Urinary bladder (tissue), 4 donors: ENCODE results near the gene ZNF804B. TPM values are rescaled to one million over a fixed set of nuclear protein-coding genes. Genes with fewer than 3 reads are reported as not detected.

Experiments used
- DNase-seq: peaks from one replicate; pipeline ENCODE4 v3.0.0-alpha.2; 2015; ENCODE audit errors: extremely low spot score
- H3K27ac ChIP-seq: one replicate; pipeline ENCODE4 v1.5.1; 2013; ENCODE audit warnings: low read depth, mild to moderate bottlenecking, moderate library complexity
- H3K36me3 ChIP-seq: one replicate; pipeline ENCODE4 v1.6.1; 2013; ENCODE audit warnings: mild to moderate bottlenecking, moderate library complexity; ENCODE audit not compliant: insufficient read depth
- H3K4me1 ChIP-seq: one replicate; pipeline ENCODE4 v1.6.1; 2013; ENCODE audit warnings: mild to moderate bottlenecking, moderate library complexity; ENCODE audit not compliant: insufficient read depth
- H3K4me3 ChIP-seq: one replicate; pipeline ENCODE4 v1.5.1; 2013; ENCODE audit warnings: low read depth, low read length
- WGBS: extraction: QIAGEN DNeasy Blood & Tissue Kit; methylation state at CpG from one replicate; pipeline ENCODE4 v1.1.7; 2013; 5-methylcytosine and 5-hydroxymethylcytosine counted together
- polyA plus RNA-seq: library from polyadenylated mRNA; stranded (reverse); fragments of 200-250 nt; gene quantifications from one replicate; pipeline ENCODE4 v1.2.3, GENCODE V29; 2013
- total RNA-seq: library from RNA; depleted of rRNA; stranded (reverse); fragments of >200 nt; gene quantifications from one replicate; pipeline ENCODE4 v1.2.3, GENCODE V29; 2014
- donor health status: healthy with polysubstance abuse.
- donor health status: healthy.

Gene ZNF804B
- total and polyA plus RNA-seq, 2 donors = 1.2 TPM; not detected in 1

GRCh38 chr7:89041240-89041639 lies 281.7 kb downstream of the ZNF804B start:
- Histone ChIP-seq H3K4me3 (no peak overlapping the region), H3K36me3 (no peaks in the 10 kb centered on the region), H3K27ac (no peak overlapping the region), H3K4me1 (no peaks in the 10 kb centered on the region)
- DNase-seq = no peak
- WGBS = 70% methylated on average over 1 of the region's 1 CpG

GRCh38 chr7:89042940-89043339 lies 283.4 kb downstream of the ZNF804B start:
- Histone ChIP-seq H3K4me1 (no peaks in the 10 kb centered on the region), H3K4me3 (no peak overlapping the region), H3K27ac (no peak overlapping the region), H3K36me3 (no peaks in the 10 kb centered on the region)
- DNase-seq = no peak
- WGBS = 63% methylated on average over 3 of the region's 3 CpGs

GRCh38 chr7:89049043-89049442 lies 289.5 kb downstream of the ZNF804B start:
- H3K4me3 ChIP-seq = no peak overlapping the region
- WGBS = 85% methylated on average over 3 of the region's 3 CpGs
- H3K36me3 ChIP-seq = no peaks in the 10 kb centered on the region
- no peak overlapping the region for H3K27ac ChIP-seq
- no peaks in the 10 kb centered on the region for H3K4me1 ChIP-seq
- DNase-seq = no peak

GRCh38 chr7:89053130-89053529 lies 293.6 kb downstream of the ZNF804B start:
- Histone ChIP-seq H3K4me1 (no peaks in the 10 kb centered on the region), H3K36me3 (no peaks in the 10 kb centered on the region), H3K27ac (no peak overlapping the region), H3K4me3 (no peak overlapping the region)
- 69% methylated on average over 2 of the region's 2 CpGs for WGBS
- DNase-seq = no peak

- no peaks in the 10 kb centered on the region for H3K36me3 ChIP-seq
- no peak overlapping the region for H3K4me3 ChIP-seq
- 41% methylated on average over 2 of the region's 2 CpGs for WGBS
- no peak overlapping the region for H3K27ac ChIP-seq
- DNase-seq = no peak
- no peaks in the 10 kb centered on the region for H3K4me1 ChIP-seq
Observed at GRCh38 chr7:89054361-89054760, 294.9 kb downstream of the ZNF804B start.

- H3K27ac ChIP-seq = no peak overlapping the region
- no peak for DNase-seq
- H3K4me1 ChIP-seq = no peaks in the 10 kb centered on the region
- WGBS = 89% methylated on average over 2 of the region's 2 CpGs
- H3K36me3 ChIP-seq = no peaks in the 10 kb centered on the region
- no peak overlapping the region for H3K4me3 ChIP-seq
Observed at GRCh38 chr7:89060234-89060633, 300.7 kb downstream of the ZNF804B start.

GRCh38 chr7:89064831-89065230 lies 305.3 kb downstream of the ZNF804B start:
- Histone ChIP-seq H3K27ac (no peak overlapping the region), H3K36me3 (no peaks in the 10 kb centered on the region), H3K4me1 (no peaks in the 10 kb centered on the region), H3K4me3 (no peak overlapping the region)
- DNase-seq = no peak
- 84% methylated on average over 3 of the region's 3 CpGs for WGBS

- H3K4me1 ChIP-seq = no peaks in the 10 kb centered on the region
- no peak overlapping the region for H3K4me3 ChIP-seq
- H3K36me3 ChIP-seq = no peaks in the 10 kb centered on the region
- 74% methylated on average over 3 of the region's 3 CpGs for WGBS
- H3K27ac ChIP-seq = no peak overlapping the region
- DNase-seq = no peak
Observed at GRCh38 chr7:89067048-89067447, 307.5 kb downstream of the ZNF804B start.

- DNase-seq = no peak
- H3K36me3 ChIP-seq = no peaks in the 10 kb centered on the region
- no peaks in the 10 kb centered on the region for H3K4me1 ChIP-seq
- no peak overlapping the region for H3K4me3 ChIP-seq
- H3K27ac ChIP-seq = no peak overlapping the region
Observed at GRCh38 chr7:89072081-89072480, 312.6 kb downstream of the ZNF804B start.

GRCh38 chr7:89073776-89074175 lies 314.3 kb downstream of the ZNF804B start:
- H3K27ac ChIP-seq = no peak overlapping the region
- no peaks in the 10 kb centered on the region for H3K4me1 ChIP-seq
- H3K4me3 ChIP-seq = no peak overlapping the region
- 82% methylated on average over 2 of the region's 2 CpGs for WGBS
- DNase-seq = no peak
- no peaks in the 10 kb centered on the region for H3K36me3 ChIP-seq

GRCh38 chr7:89077992-89078391 lies 318.5 kb downstream of the ZNF804B start:
- no peak for DNase-seq
- no peak overlapping the region for H3K27ac ChIP-seq
- 81% methylated on average over 3 of the region's 3 CpGs for WGBS
- no peaks in the 10 kb centered on the region for H3K36me3 ChIP-seq
- H3K4me1 ChIP-seq = no peaks in the 10 kb centered on the region
- H3K4me3 ChIP-seq = no peak overlapping the region

GRCh38 chr7:89085580-89085979 lies 326.1 kb downstream of the ZNF804B start:
- Histone ChIP-seq H3K4me3 (no peak overlapping the region), H3K36me3 (no peaks in the 10 kb centered on the region), H3K4me1 (no peaks in the 10 kb centered on the region), H3K27ac (no peak overlapping the region)
- 67% methylated on average over 2 of the region's 2 CpGs for WGBS
- DNase-seq = no peak

GRCh38 chr7:89091550-89091949 lies 332.1 kb downstream of the ZNF804B start:
- no peak for DNase-seq
- 85% methylated on average over 1 of the region's 1 CpG for WGBS
- H3K27ac ChIP-seq = no peak overlapping the region
- H3K36me3 ChIP-seq = no peaks in the 10 kb centered on the region
- H3K4me1 ChIP-seq = no peaks in the 10 kb centered on the region
- no peak overlapping the region for H3K4me3 ChIP-seq

- 89% methylated on average over 3 of the region's 3 CpGs for WGBS
- Histone ChIP-seq H3K4me1 (no peaks in the 10 kb centered on the region), H3K4me3 (no peak overlapping the region), H3K36me3 (no peaks in the 10 kb centered on the region), H3K27ac (no peak overlapping the region)
- DNase-seq = no peak
Observed at GRCh38 chr7:89094269-89094668, 334.8 kb downstream of the ZNF804B start.

- no peak overlapping the region for H3K4me3 ChIP-seq
- no peak for DNase-seq
- no peak overlapping the region for H3K27ac ChIP-seq
- no peaks in the 10 kb centered on the region for H3K36me3 ChIP-seq
- no peaks in the 10 kb centered on the region for H3K4me1 ChIP-seq
Observed at GRCh38 chr7:89103564-89103963, 344.1 kb downstream of the ZNF804B start.
